HL-60/S4 treated with retinoic acid at 250 ng/mL for 4 days and 3 days (cell line): ENCODE measurements around the gene IMMP2L.

Experiments used
- in situ Hi-C: fragments of 300-500 bp; cut with MboI; formaldehyde crosslinking; loops from 2 replicates; pipeline ENCODE4 v1.7.0; 2022; ENCODE audit warnings: low sequenced_read_pairs

Gene IMMP2L

GRCh38 chr7:111560773-111561653, 1.3 kb downstream of the IMMP2L start:
- in situ Hi-C loops, result no loop called here

- in situ Hi-C loops, result no loop called here
Measured at GRCh38 chr7:111558991-111559390, 3.3 kb downstream of the IMMP2L start.

GRCh38 chr7:111556977-111557376, 5.3 kb downstream of the IMMP2L start:
- in situ Hi-C loops, result no loop called here

GRCh38 chr7:111554086-111554485, 8.2 kb downstream of the IMMP2L start:
- in situ Hi-C loops, result no loop called here

GRCh38 chr7:111541067-111541466, 21.2 kb downstream of the IMMP2L start:
- in situ Hi-C loops, result no loop called here

DNA sequence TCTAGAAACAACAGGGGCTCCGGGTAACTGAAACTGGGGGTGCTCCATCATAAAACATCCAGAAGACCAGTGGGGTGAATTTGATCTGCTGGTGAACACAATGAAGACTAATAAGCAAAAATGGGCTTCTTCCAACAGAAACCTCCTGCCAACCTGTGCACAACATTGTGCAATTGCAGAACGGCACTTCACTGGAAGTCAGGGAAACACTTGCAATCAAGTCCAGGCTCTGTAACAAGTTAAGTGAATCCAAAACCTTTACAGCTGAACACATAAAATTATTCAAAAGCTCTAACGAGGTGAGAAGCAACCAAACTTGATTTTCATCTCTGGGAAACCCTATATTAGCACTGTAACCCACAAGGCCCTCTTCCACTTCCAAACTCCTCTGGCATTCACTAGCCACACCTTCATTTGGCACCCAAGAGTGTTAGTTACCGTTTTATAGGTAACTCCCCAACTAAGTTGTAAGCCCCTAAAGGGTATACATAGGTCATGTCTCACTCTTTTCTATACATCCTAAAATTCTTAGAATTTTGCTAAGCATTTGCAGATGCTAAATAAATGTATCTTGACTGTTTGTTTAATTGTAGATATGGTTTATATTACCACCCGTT, 22.0 kb downstream of the IMMP2L start:
- in situ Hi-C loops, result no loop called here

- in situ Hi-C loops, result no loop called here
Measured at GRCh38 chr7:111537134-111537533, 25.2 kb downstream of the IMMP2L start.

GRCh38 chr7:111535142-111535870, 27.0 kb downstream of the IMMP2L start:
- in situ Hi-C loops, result no loop called here

- in situ Hi-C loops, result no loop called here
Measured at GRCh38 chr7:111532625-111533024, 29.7 kb downstream of the IMMP2L start.

DNA sequence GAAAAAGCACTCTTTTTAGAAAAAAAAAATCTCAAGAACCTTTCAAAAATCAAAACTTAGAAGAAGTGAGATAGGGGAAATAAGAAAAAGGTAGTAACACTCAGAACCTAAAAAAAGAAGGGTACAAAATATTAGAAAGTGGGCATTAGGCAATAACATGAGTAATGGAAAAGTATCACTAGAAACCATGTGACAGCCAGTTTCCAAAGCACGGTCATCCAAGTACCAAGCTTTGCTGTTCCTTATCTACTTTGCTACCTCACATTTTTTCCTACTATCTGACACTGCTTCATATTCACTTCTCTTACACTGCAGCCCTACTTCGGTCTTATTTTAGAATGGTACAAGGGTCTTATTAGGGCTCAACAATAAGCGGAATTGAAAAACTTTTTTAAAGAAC, 30.3 kb downstream of the IMMP2L start:
- in situ Hi-C loops, result no loop called here

- in situ Hi-C loops, result no loop called here
Measured at GRCh38 chr7:111530356-111530668, 32.0 kb downstream of the IMMP2L start.

- in situ Hi-C loops, result no loop called here
Measured at GRCh38 chr7:111529507-111530355, 32.6 kb downstream of the IMMP2L start.

DNA sequence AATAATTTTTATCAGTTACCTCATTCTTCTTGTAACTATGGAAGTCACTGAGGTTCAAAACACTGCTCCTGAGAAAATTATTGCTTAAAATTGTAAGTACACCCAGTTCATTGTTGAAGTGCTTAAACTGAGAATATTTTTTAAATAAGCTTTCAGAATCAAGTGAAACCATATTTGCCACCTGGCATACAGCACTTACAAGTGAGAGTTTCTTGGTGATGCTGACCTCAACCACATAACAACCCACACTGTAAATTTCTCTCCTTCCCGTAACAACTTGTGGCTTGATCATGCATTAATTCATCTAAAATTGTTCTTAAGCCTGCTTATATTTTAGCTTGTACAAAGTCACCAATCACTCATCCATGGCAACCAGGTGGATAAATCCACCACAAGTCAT, 34.0 kb downstream of the IMMP2L start:
- in situ Hi-C loops, result no loop called here

DNA sequence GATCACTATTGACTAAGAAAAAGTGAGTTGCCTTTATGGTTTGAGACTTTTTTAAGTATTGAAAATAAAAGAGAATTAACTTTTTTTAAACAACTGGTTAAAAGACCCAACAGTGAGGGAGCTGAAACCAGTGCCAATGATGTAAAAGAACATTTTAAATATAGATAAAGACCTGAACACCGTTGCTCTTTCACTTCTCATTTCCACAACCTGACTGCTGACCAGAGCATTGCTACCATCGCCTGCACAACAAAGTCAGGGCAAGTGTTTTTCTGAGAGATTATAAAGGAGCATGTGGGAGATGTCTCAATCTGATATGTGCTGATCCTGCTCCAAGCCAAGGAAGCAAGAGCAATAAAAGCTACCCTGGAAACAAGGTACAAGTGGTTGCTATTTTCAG, 34.7 kb downstream of the IMMP2L start:
- in situ Hi-C loops, result no loop called here

- in situ Hi-C loops, result no loop called here
Measured at GRCh38 chr7:111525100-111525499, 37.2 kb downstream of the IMMP2L start.

DNA sequence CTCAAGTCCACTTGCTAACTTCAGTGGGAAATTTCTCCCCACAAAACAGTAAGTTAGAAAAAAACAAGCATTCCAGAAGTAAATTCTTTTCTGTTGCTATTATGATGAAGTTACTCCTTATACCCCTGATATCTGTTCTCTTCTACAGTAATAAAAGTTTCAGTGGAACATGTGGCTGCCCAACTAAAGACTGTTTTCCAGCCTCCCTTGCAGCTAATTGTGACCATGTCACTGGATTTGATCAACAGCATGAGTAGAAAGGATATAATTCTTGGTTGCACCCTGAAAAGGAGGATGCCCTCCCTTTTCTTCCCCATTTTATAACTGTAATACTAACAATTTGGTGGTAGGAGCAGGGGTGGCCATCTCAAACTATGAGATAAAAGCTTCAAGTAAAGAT, 40.6 kb downstream of the IMMP2L start:
- in situ Hi-C loops, result no loop called here

DNA sequence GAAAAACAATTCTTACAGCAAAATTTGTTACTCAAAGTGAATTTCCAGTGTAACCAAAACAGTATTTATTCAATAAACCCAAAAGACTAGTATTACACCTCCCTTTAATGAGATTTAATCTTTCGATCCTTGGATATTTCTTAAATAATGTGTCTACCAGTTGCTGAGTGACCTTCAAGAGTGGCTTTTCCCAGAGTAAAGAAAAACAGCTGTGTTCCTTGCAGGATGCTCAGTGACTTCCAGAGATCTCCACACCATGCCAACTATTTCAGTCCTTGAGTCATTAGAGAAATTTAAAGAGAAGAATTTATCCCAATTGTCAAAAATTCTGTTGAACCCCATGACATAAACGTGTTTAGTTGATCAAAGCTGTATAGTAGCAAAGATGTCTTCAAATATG, 44.0 kb downstream of the IMMP2L start:
- in situ Hi-C loops, result no loop called here

DNA sequence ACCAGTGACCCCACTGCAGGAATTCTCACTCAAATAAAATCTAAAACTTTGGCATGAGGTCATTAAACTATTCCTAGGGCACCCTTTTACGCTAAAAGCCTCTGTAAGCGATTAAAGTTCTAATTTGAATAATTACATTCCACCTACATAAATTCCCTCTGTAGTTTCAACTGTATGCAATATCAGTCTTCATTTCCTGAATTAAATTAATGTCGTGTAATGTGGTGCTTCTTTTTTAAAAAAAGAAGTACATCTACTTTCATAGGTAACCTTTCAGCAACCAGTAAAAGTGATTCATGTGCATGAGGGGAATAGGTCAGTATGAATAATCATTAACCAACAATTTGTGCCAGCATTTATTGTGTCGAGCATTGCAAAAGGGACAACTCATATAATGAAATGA, 44.7 kb downstream of the IMMP2L start:
- in situ Hi-C loops, result no loop called here

- in situ Hi-C loops, result no loop called here
Measured at GRCh38 chr7:111516612-111517011, 45.7 kb downstream of the IMMP2L start.

- in situ Hi-C loops, result no loop called here
Measured at GRCh38 chr7:111513566-111513965, 48.7 kb downstream of the IMMP2L start.

DNA sequence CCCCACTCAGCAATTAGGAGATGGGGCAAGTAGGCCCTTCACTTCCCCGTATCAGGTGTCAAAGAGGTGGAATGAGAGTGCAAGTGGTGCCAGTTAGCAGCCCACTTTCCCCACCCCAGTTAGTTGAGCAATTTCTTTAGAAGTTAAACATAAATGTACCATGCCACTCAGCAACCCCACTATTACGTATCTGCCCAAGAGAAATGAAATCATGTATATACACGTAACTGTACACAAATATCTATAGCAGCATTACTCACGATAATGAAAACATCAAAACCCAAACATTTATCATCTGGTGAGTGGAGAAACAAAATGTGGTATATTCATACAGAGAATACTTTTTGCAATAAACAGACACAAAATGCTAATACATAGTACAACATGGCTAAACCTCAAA, 50.4 kb downstream of the IMMP2L start:
- in situ Hi-C loops, result no loop called here
